IMR-90 (cell line): Measurements from ENCODE around the gene LDLRAD4. TPM values are rescaled to one million over a fixed set of nuclear protein-coding genes. Genes with fewer than 3 reads are reported as not detected.

Experiments used
- ATAC-seq: fragments of 200-7000 bp; cut with Tn5 transposase; 2 replicates; pipeline ENCODE4 v1.9.1; 2020; ENCODE audit warnings: low read depth, mild to moderate bottlenecking, moderate library complexity
- BruUV-seq: library from RNA; stranded (reverse); fragments of 400-500 nt; replicated peaks from 2 replicates; lab custom pipeline; 2021; lab: Mats Ljungman, UMichigan
- CTCF ChIA-PET: fragments of 300-600 bp; formaldehyde crosslinking; extraction: SDS; loops from one replicate; lab custom pipeline; 2021; ENCODE audit warnings: antibody characterized with exemption; lab: Yijun Ruan, JAX
- POLR2A ChIA-PET: fragments of 300-600 bp; sonication (Branson Sonifier 250); formaldehyde crosslinking; loops from one replicate; lab custom pipeline; 2022; ENCODE audit warnings: antibody characterized with exemption; ENCODE audit not compliant: unreplicated experiment; lab: Charles Lee
- DNase-seq: peaks from one replicate; pipeline ENCODE4 v3.0.0; 2013
- H2AFZ ChIP-seq: replicated peaks from 2 replicates; pipeline ENCODE3; 2013; ENCODE audit warnings: low read length, mild to moderate bottlenecking; ENCODE audit not compliant: poor library complexity
- H2AK5ac ChIP-seq: 2 replicates; pipeline ENCODE4 v1.6.1; 2013; ENCODE audit warnings: low read depth, low read length, inconsistent platforms
- H2AK9ac ChIP-seq: replicated peaks from 2 replicates; pipeline ENCODE3; 2013; ENCODE audit warnings: mild to moderate bottlenecking, low read depth, low read length, moderate library complexity; ENCODE audit not compliant: poor library complexity
- H2BK120ac ChIP-seq: 2 replicates; pipeline ENCODE4 v1.6.1; 2013; ENCODE audit warnings: low read depth, low read length, inconsistent platforms
- H2BK15ac ChIP-seq: 3 replicates; pipeline ENCODE4 v1.6.1; 2013; ENCODE audit warnings: low read depth, low read length, inconsistent platforms
- H2BK20ac ChIP-seq: 2 replicates; pipeline ENCODE4 v1.6.1; 2013; ENCODE audit warnings: low read depth, mild to moderate bottlenecking, inconsistent platforms, low read length, moderate library complexity
- H2BK5ac ChIP-seq: 2 replicates; pipeline ENCODE4 v1.6.1; 2013; ENCODE audit warnings: mild to moderate bottlenecking, low read depth, low read length, inconsistent platforms; ENCODE audit not compliant: poor library complexity, severe bottlenecking
- H3K14ac ChIP-seq: replicated peaks from 2 replicates; pipeline ENCODE4 v1.6.1; 2013; ENCODE audit warnings: low read depth, low read length, inconsistent platforms
- H3K18ac ChIP-seq: 2 replicates; pipeline ENCODE4 v1.6.1; 2013; ENCODE audit warnings: low read depth, low read length, control low read depth
- H3K23ac ChIP-seq: 2 replicates; pipeline ENCODE4 v1.6.1; 2013; ENCODE audit warnings: low read depth, low read length, inconsistent platforms
- H3K27ac ChIP-seq: 2 replicates; pipeline ENCODE4 v1.5.1; 2013; ENCODE audit warnings: mild to moderate bottlenecking, control low read depth, low read length; ENCODE audit not compliant: insufficient read depth
- H3K27me3 ChIP-seq: 2 replicates; pipeline ENCODE4 v1.6.1; 2013; ENCODE audit warnings: low read length; ENCODE audit not compliant: control insufficient read depth, insufficient read depth
- H3K36me3 ChIP-seq: 2 replicates; pipeline ENCODE4 v1.6.1; 2013; ENCODE audit warnings: low read length, mixed read lengths; ENCODE audit not compliant: control insufficient read depth, insufficient read depth
- H3K4ac ChIP-seq: 2 replicates; pipeline ENCODE4 v1.6.1; 2013; ENCODE audit warnings: low read depth, low read length, inconsistent platforms
- H3K4me1 ChIP-seq: 2 replicates; pipeline ENCODE4 v1.6.1; 2013; ENCODE audit warnings: low read length, mixed read lengths; ENCODE audit not compliant: control insufficient read depth, insufficient read depth
- H3K4me2 ChIP-seq: 2 replicates; pipeline ENCODE4 v1.6.1; 2013; ENCODE audit warnings: low read depth, mild to moderate bottlenecking, control low read depth, low read length, moderate library complexity
- H3K4me3 ChIP-seq: 2 replicates; pipeline ENCODE4 v1.5.1; 2013; ENCODE audit warnings: low read depth, mild to moderate bottlenecking, control low read depth, low read length, moderate library complexity; ENCODE audit not compliant: insufficient read depth
- H3K56ac ChIP-seq: 2 replicates; pipeline ENCODE4 v1.6.1; 2013; ENCODE audit warnings: low read length, inconsistent platforms; ENCODE audit not compliant: insufficient read depth; ENCODE audit errors: extremely low read depth
- H3K79me1 ChIP-seq, 2 experiments: 2 replicates each; pipeline ENCODE4 v1.6.1; 2013; ENCODE audit warnings: low read length in 2 of 2, inconsistent platforms in 1 of 2, low read depth in 1 of 2
- H3K9ac ChIP-seq: 2 replicates; pipeline ENCODE4 v1.6.1; 2013; ENCODE audit warnings: low read depth, low read length, control low read depth
- H3K9me1 ChIP-seq: 2 replicates; pipeline ENCODE4 v1.6.1; 2013; ENCODE audit warnings: low read length, inconsistent platforms; ENCODE audit not compliant: insufficient read depth
- H3K9me3 ChIP-seq: 2 replicates; pipeline ENCODE4 v1.6.1; 2013; ENCODE audit warnings: low read length; ENCODE audit not compliant: control insufficient read depth, insufficient read depth
- H4K20me1 ChIP-seq: 2 replicates; pipeline ENCODE4 v1.6.1; 2013; ENCODE audit warnings: low read length, inconsistent platforms; ENCODE audit not compliant: insufficient read depth
- H4K5ac ChIP-seq: 2 replicates; pipeline ENCODE4 v1.6.1; 2013; ENCODE audit warnings: mild to moderate bottlenecking, low read depth, low read length, control low read depth
- H4K8ac ChIP-seq, 2 experiments: 2 replicates each; pipeline ENCODE4 v1.6.1; 2013; ENCODE audit warnings: low read depth in 2 of 2, low read length in 2 of 2, control low read depth in 1 of 2, inconsistent platforms in 1 of 2
- H4K91ac ChIP-seq: 2 replicates; pipeline ENCODE4 v1.6.1; 2013; ENCODE audit warnings: low read depth, low read length, inconsistent platforms; ENCODE audit not compliant: insufficient read depth
- BHLHE40 ChIP-seq: fragments of 150-350 bp; IDR thresholded peaks from 2 replicates; pipeline ENCODE4 v1.6.1; 2016; ENCODE audit warnings: mild to moderate bottlenecking, low read depth, low read length
- CEBPB ChIP-seq: IDR thresholded peaks from 2 replicates; pipeline ENCODE4 v1.6.1; 2012; ENCODE audit warnings: low read depth, low read length, improper control_type of control experiment
- POLR2A ChIP-seq: IDR thresholded peaks from 2 replicates; pipeline ENCODE4 v1.6.1; 2012; ENCODE audit warnings: mild to moderate bottlenecking, low read depth, low read length
- RAD21 ChIP-seq: IDR thresholded peaks from 2 replicates; pipeline ENCODE4 v1.6.1; 2012; ENCODE audit warnings: low read length, improper control_type of control experiment
- WGBS, 2 experiments: methylation state at CpG; one replicate each; pipeline versions ENCODE4 v1.1.5 to v1.1.7; 2013; ENCODE audit warnings: missing lambda C conversion rate in 2 of 2; ENCODE audit not compliant: insufficient read length in 1 of 2; ENCODE audit errors: extremely low coverage in 2 of 2; 5-methylcytosine and 5-hydroxymethylcytosine counted together
- dilution Hi-C: fragments of 300-500 bp; cut with HindIII; formaldehyde crosslinking; loops from one replicate; pipeline ENCODE4 v1.14.3; 2018; ENCODE audit warnings: low sequenced_read_pairs; ENCODE audit not compliant: unreplicated experiment
- in situ Hi-C: fragments of 300-500 bp; cut with MboI; formaldehyde crosslinking; loops from 3 replicates; pipeline ENCODE4 v1.14.3; 2019; ENCODE audit warnings: low sequenced_read_pairs, inconsistent platforms, mixed read lengths
- intact Hi-C: fragments of 100-400 bp; cut with micrococcal nuclease; formaldehyde crosslinking; loops from 2 replicates; pipeline ENCODE4 v1.10.0; 2022
- polyA plus RNA-seq, 3 experiments: library from polyadenylated mRNA; depleted of rRNA; stranded (reverse); fragments of >200 nt; gene quantifications; 2 replicates each; pipeline ENCODE4 v1.2.3, GENCODE V29; 2012; ENCODE audit warnings: low replicate concordance in 1 of 3
- total RNA-seq: library from RNA; depleted of rRNA; stranded (reverse); fragments of >200 nt; gene quantifications from 2 replicates; pipeline ENCODE4 v1.2.3, GENCODE V29; 2012

Gene LDLRAD4
- total and polyA plus RNA-seq, 2 of the 4 experiments (the other 2 are of a cell fraction): not detected

DNA sequence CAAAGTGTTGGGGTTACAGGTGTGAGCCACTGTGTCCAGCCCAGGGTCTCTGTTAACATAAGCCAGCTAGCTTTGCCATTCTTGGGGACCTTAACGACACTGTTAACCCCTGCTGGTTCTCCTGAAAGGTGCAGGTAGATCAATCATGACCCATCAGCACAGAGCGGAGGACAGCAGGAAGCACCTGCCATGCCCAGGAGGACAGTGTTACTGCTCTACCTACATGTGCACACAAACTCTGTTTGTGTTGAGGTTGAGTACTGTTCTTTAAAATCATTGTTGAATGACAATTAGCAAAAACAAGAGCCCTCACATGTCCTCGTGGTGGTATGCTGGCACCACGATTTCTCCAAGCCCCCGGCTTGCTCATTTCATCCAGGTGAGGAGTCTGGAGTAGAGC is 386.9 kb downstream of the LDLRAD4 start:
- H3K23ac ChIP-seq: no peak overlapping the region
- no peak overlapping the region for H3K14ac ChIP-seq
- DNase-seq (no peak), ATAC-seq (no peak)
- no peak overlapping the region for H3K4me3 ChIP-seq
- TF ChIP-seq RAD21 (no peak), CEBPB (no peak), POLR2A (no peak), BHLHE40 (no peak)
- no peak overlapping the region for H3K18ac ChIP-seq
- no peaks in the 10 kb centered on the region for H3K79me1 ChIP-seq
- no peak overlapping the region for H2AFZ ChIP-seq
- ChIA-PET POLR2A (no interaction called here), CTCF (no interaction called here)
- no peak overlapping the region for H2BK5ac ChIP-seq
- H3K4me1 ChIP-seq: no peaks in the 10 kb centered on the region
- no peak overlapping the region for H4K5ac ChIP-seq
- no peak overlapping the region for H3K4ac ChIP-seq
- H3K9me3 ChIP-seq: no peaks in the 10 kb centered on the region
- no peak overlapping the region for H3K56ac ChIP-seq
- dilution Hi-C loops (no loop called here), in situ Hi-C loops (no loop called here), intact Hi-C loops (no loop called here)
- H3K27ac ChIP-seq: no peak overlapping the region
- H3K4me2 ChIP-seq: no peak overlapping the region
- WGBS, 2 experiments: no CpG with 5 or more reads among the region's 5 CpGs
- no peaks in the 10 kb centered on the region for H3K9me1 ChIP-seq
- H2AK9ac ChIP-seq: no peak overlapping the region
- H2BK20ac ChIP-seq: no peak overlapping the region
- H3K9ac ChIP-seq: no peak overlapping the region
- no peak overlapping the region for H4K91ac ChIP-seq
- no peak overlapping the region for H4K8ac ChIP-seq
- H2BK120ac ChIP-seq: no peak overlapping the region
- BruUV-seq: no TSS peak
- no peaks in the 10 kb centered on the region for H3K36me3 ChIP-seq
- no peak overlapping the region for H2BK15ac ChIP-seq
- H4K20me1 ChIP-seq: no peaks in the 10 kb centered on the region
- no peaks in the 10 kb centered on the region; the same call in 1 of the 2 replicates for H3K27me3 ChIP-seq
- H2AK5ac ChIP-seq: no peak overlapping the region
